ENCODE measurements around the gene TIAM2. TPM values are rescaled to one million over a fixed set of nuclear protein-coding genes. Genes with fewer than 3 reads are reported as not detected.
"Not testable (repeated sequence)": the region's sequence is repeated elsewhere in the genome, so short reads cannot be mapped to it uniquely, and the experiment has no call there.

Gene TIAM2
- total RNA-seq, 1 donor from 2014 or later = 18.1 TPM

DNA sequence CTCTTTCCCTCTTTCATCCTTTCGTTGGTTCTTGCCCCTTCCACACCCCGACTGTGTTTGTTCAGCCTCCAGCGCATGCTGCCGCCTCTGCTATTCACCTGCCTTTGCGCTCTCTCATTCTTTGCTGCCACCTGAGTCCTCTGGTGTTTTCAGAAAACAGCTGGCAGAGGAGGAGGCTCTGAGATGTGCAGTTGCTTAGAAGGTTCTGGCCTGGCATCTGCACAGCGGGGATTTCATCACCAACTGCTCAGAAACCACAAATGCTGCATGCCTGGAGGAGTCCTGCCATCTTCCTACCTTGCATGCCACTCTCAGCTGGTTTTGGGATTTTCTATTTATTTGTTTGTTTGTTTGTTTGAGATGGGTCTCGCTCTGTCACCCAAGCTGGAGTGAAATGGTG lies 229.5 kb downstream of the TIAM2 start:
- H3K27me3 Mint-ChIP-seq (ENCODE audit: low read depth) = no peaks in the 10 kb centered on the region
- TF ChIP-seq, protein P1, sequence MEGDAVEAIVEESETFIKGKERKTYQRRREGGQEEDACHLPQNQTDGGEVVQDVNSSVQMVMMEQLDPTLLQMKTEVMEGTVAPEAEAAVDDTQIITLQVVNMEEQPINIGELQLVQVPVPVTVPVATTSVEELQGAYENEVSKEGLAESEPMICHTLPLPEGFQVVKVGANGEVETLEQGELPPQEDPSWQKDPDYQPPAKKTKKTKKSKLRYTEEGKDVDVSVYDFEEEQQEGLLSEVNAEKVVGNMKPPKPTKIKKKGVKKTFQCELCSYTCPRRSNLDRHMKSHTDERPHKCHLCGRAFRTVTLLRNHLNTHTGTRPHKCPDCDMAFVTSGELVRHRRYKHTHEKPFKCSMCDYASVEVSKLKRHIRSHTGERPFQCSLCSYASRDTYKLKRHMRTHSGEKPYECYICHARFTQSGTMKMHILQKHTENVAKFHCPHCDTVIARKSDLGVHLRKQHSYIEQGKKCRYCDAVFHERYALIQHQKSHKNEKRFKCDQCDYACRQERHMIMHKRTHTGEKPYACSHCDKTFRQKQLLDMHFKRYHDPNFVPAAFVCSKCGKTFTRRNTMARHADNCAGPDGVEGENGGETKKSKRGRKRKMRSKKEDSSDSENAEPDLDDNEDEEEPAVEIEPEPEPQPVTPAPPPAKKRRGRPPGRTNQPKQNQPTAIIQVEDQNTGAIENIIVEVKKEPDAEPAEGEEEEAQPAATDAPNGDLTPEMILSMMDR (IDR thresholded peaks at IDR 0.05; ENCODE audit: unreplicated experiment) = no peak
- peaks cover 6% of the 10 kb centered on the region for H3K9me3 Mint-ChIP-seq
- H3K4me1 Mint-ChIP-seq = peaks cover 20% of the 10 kb centered on the region
- no peak for DNase-seq (ENCODE audit: low spot score in 2 of 2, unreplicated experiment in 2 of 2)
- no peak overlapping the region for H3K4me3 Mint-ChIP-seq
- no peak overlapping the region for H3K27ac Mint-ChIP-seq
- H3K36me3 Mint-ChIP-seq = no peaks in the 10 kb centered on the region

DNA sequence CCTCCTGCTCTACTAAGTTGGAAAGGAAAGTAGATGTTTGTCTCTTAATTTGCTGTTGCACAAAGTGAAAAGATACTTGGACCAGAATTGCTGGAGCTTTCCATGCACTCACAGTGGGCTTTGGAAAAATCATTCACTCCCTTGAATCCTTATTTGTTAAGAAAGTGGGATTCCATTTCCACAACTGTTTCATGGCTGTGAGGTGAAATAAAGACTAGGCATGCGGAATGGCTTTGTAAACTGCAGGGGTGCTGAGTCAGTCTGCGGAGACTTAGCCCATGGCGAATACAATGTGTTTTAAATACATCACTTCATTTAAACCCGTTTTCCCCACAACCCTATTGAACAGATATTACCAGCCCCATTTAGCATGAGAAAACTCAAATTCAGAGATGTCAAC lies 231.9 kb downstream of the TIAM2 start:
- Mint-ChIP-seq H3K9me3 (peaks cover 13% of the 10 kb centered on the region), H3K4me1 (peaks cover 23% of the 10 kb centered on the region), H3K36me3 (peaks cover 4% of the 10 kb centered on the region), H3K27ac (no peak overlapping the region), H3K4me3 (no peak overlapping the region), H3K27me3 (ENCODE audit: low read depth) (no peaks in the 10 kb centered on the region)
- TF ChIP-seq, protein P1 (IDR thresholded peaks at IDR 0.05; ENCODE audit: unreplicated experiment) = no peak
- no peak for DNase-seq (ENCODE audit: low spot score in 2 of 2, unreplicated experiment in 2 of 2)

DNA sequence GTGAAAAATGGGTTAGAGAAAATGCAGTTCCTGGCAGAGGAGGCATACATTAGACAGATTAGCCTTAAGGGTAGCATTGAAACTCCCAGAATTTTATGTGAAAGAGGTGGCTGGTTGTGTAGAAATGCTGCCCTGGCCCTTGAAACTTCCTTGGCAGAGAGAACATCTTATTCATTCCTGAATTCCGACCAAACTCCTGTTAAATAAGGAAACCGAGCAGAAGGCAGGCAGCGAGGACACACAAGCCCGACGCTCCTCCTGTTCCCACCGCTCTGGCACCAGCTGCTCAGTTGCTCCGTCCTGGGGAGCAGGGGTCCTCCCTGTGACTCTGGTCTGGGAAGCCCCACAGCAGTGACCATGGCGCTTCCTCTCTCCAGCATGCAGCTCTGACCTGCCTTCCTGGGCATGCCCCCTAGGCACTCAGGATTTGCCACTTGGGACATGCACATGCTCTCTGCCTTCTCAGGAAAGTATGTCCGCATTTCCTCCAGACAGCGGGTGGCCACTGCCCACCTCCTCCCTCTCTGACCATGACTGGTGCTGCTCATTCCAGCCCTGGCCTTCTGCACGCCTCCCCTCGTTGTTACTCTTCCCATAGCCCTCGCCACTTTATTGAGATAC lies 233.5 kb downstream of the TIAM2 start:
- Mint-ChIP-seq H3K27me3 (ENCODE audit: low read depth) (no peaks in the 10 kb centered on the region), H3K27ac (peak overlapping the region; percentile 54), H3K4me1 (peaks cover 23% of the 10 kb centered on the region), H3K4me3 (no peak overlapping the region), H3K36me3 (peaks cover 4% of the 10 kb centered on the region), H3K9me3 (peaks cover 13% of the 10 kb centered on the region)
- no peak for DNase-seq (ENCODE audit: low spot score in 2 of 2, unreplicated experiment in 2 of 2)
- TF ChIP-seq, protein P1 (IDR thresholded peaks at IDR 0.05; ENCODE audit: unreplicated experiment) = no peak

DNA sequence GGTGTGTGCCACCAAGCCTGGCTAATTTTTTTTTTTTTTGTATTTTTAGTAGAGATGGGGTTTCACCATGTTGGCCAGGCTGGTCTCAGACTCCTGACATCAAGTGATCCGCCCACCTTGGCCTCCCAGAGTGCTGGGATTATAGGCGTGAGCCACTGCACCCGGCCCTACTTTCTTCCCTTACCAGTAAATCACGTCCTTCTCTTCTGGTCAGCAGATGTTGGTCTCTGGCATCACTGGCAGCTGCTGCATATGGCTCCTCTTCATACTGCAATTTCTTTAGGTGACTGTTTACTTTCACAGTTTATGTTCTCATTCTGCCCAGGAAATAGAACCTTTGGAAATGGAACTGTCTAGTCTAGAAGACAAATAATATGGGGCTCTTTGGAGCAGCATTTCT lies 235.9 kb downstream of the TIAM2 start:
- not testable (repeated sequence) for H3K4me3 Mint-ChIP-seq; H3K36me3 Mint-ChIP-seq; H3K27me3 Mint-ChIP-seq (ENCODE audit: low read depth); H3K27ac Mint-ChIP-seq; DNase-seq (ENCODE audit: low spot score in 2 of 2, unreplicated experiment in 2 of 2)
- peaks cover 13% of the 10 kb centered on the region for H3K9me3 Mint-ChIP-seq
- H3K4me1 Mint-ChIP-seq = peaks cover 17% of the 10 kb centered on the region

DNA sequence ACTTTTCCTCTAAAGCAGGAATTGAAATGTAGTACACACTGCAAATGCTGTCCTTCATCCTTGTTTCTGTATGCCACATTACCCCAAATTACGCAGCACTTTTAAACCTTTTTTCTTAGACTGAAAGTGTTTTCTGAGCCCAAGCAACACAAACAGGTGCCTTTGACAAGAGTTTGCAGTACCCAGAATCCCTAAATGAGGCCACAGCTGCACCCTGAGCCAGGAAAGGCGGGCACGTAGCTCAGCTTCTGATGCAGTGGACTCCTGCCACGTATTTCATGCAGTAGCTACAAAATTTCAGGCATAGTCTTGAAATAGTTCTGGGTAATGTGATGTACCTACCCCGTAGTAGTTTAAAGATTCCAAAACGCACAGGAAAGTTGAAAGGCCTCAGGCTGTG lies 237.7 kb downstream of the TIAM2 start:
- H3K27ac Mint-ChIP-seq = no peak overlapping the region
- H3K27me3 Mint-ChIP-seq (ENCODE audit: low read depth) = no peaks in the 10 kb centered on the region
- TF ChIP-seq, protein P1 (IDR thresholded peaks at IDR 0.05; ENCODE audit: unreplicated experiment) = no peak
- no peak overlapping the region for H3K4me3 Mint-ChIP-seq
- no peak for DNase-seq (ENCODE audit: low spot score in 2 of 2, unreplicated experiment in 2 of 2)
- peaks cover 4% of the 10 kb centered on the region for H3K36me3 Mint-ChIP-seq
- peaks cover 14% of the 10 kb centered on the region for H3K9me3 Mint-ChIP-seq
- H3K4me1 Mint-ChIP-seq = peaks cover 17% of the 10 kb centered on the region

DNA sequence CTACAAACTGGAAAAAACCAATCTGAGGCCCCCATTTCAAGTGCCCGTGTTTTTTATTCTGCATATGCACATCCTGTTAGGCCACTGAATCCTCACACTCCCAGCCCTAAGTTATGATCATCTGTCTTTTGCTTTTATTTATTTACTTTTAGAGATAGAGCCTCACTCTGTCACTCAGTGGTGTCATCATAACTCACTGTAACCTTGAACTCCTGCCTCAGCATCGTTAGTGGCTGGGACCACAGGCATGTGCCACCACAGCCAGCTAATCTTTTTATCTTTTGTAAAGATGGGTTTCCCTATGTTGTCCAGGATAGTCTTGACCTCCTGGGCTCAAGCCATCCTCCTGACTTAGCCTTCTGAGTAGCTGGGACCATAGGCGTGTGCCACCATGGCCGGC lies 239.1 kb downstream of the TIAM2 start:
- TF ChIP-seq, protein P1 (IDR thresholded peaks at IDR 0.05; ENCODE audit: unreplicated experiment) = no peak
- Mint-ChIP-seq H3K4me1 (peaks cover 5% of the 10 kb centered on the region), H3K9me3 (peaks cover 27% of the 10 kb centered on the region), H3K36me3 (peaks cover 11% of the 10 kb centered on the region), H3K27me3 (ENCODE audit: low read depth) (no peaks in the 10 kb centered on the region), H3K4me3 (no peak overlapping the region), H3K27ac (no peak overlapping the region)
- no peak for DNase-seq (ENCODE audit: low spot score in 2 of 2, unreplicated experiment in 2 of 2)

Data from mesothelial cell of epicardium (in vitro differentiated cells).